ENCODE measurements around the gene LHX2.

GRCh38 chr9:124001458-124001799 is 10.1 kb upstream of the LHX2 start:
- no peak for TF ChIP-seq EZH2phosphoT487 (IDR thresholded peaks at IDR 0.05; ENCODE audit: insufficient read depth, low read depth)
- TF ChIP-seq EZH2 (IDR thresholded peaks at IDR 0.05; ENCODE audit: insufficient read depth, poor library complexity, severe bottlenecking): no peak

All from GM23248 (cell line).